Gastroesophageal sphincter (tissue), 3 donors: ENCODE data around the gene ARFGAP1.

Experiments
- CTCF ChIP-seq, 4 experiments: fragments of 200-600 bp in 2 of 4; fragments of 450-650 bp in 2 of 4; sonication (generic) in 1 of 4; IDR thresholded peaks; one replicate each; pipeline ENCODE4 v1.5.1; 2017 to 2019; ENCODE audit warnings: antibody characterized with exemption in 4 of 4, mild to moderate bottlenecking in 2 of 4, moderate library complexity in 2 of 4
- EP300 ChIP-seq: sonication (generic); formaldehyde crosslinking; IDR thresholded peaks from one replicate; pipeline ENCODE4 v1.6.1; 2017; ENCODE audit warnings: antibody characterized with exemption, mild to moderate bottlenecking
- POLR2A ChIP-seq, 2 donors: fragments of 450-650 bp; IDR thresholded peaks; one replicate each; pipeline ENCODE4 v1.6.1; 2017; ENCODE audit warnings: antibody characterized with exemption in 2 of 2, mild to moderate bottlenecking in 2 of 2, moderate library complexity in 1 of 2
- POLR2AphosphoS5 ChIP-seq: sonication (generic); formaldehyde crosslinking; IDR thresholded peaks from one replicate; pipeline ENCODE4 v1.6.1; 2017; ENCODE audit warnings: antibody characterized with exemption

GRCh38 chr20:63232235-63233060, 40.2 kb upstream of the ARFGAP1 start:
- TF ChIP-seq CTCF (IDR thresholded peaks at IDR 0.05) (no peak), EP300 (no peak), POLR2A (IDR thresholded peaks at IDR 0.05) (no peak), POLR2AphosphoS5 (no peak)
